ENCODE data around the gene EZH2. TPM values are rescaled to one million over a fixed set of nuclear protein-coding genes. Genes with fewer than 3 reads are reported as not detected.

The EZH2 gene
- total RNA-seq: 1 to 10 TPM; 1.0 to 3.7 (median 1.7) TPM

GRCh38 chr7:148884049-148884298 lies at the start of gene EZH2:
TSS of gene EZH2 (minus strand) at chr7:148884291. CDS start at chr7:148847298, 36,993 bp downstream.
- Histone ChIP-seq H3K27ac (peak within 1 kb of the TSS; percentile 87 to 96 (median 92)), H3K36me3 (no peaks in the 10 kb centered on the region), H3K4me3 (peak within 1 kb of the TSS; percentile 84 to 92 (median 86)), H3K9me3 (no peaks in the 10 kb centered on the region), H3K27me3 (peaks cover 0 to 3% (median 0%) of the 10 kb centered on the region in 3 donors), H3K4me1 (peaks cover 7 to 8% of the 10 kb centered on the region in 2 donors)
- in situ Hi-C loops (cut with MboI; ENCODE audit: low sequenced_read_pairs in 4 of 4) (no loop called here), intact Hi-C loops (cut with DNase I; ENCODE audit: low total_unique reads) (loop anchor here (1.0 to 10.0 kb wide), 8 partner anchors 57 to 1481 kb away; partner anchors contain the start of genes CUL1, PDIA4, REPIN1 and ZNF786)
- ATAC-seq (peak; percentile 47 to 51), DNase-seq (no peak)
- TF ChIP-seq CTCF (IDR thresholded peaks at IDR 0.05 in 4 of 5, conservative IDR thresholded peaks at IDR 0.05 in 1 of 5): no peak
- no peak for TF ChIP-seq POLR2A (IDR thresholded peaks at IDR 0.05)

DNA sequence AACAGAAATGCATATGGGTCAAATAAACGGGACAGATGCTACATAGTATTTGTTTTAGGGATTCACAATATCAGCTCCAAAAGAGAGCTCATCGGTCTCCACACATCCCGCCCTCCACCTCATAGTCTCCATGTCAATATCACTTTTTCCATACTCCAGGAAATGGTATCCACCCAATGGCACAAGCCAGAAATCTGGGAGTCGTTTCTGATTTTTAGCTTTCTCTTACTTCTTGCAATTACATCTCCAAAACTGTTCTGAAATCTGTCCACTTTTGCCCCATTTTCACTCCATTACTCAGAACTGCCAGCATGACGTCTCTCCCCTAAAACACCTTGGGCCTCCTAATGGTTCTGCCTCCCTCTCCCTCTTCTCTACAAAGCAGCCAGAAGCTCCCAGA lies 47.4 kb upstream of the EZH2 start:
- Histone ChIP-seq H3K4me3 (no peak overlapping the region), H3K4me1 (no peaks in the 10 kb centered on the region), H3K27ac (no peak overlapping the region), H3K27me3 (no peaks in the 10 kb centered on the region), H3K36me3 (no peaks in the 10 kb centered on the region), H3K9me3 (no peaks in the 10 kb centered on the region)
- in situ Hi-C loops (cut with MboI; ENCODE audit: low sequenced_read_pairs in 4 of 4): no loop called here
- TF ChIP-seq CTCF (IDR thresholded peaks at IDR 0.05 in 4 of 5, conservative IDR thresholded peaks at IDR 0.05 in 1 of 5): no peak
- DNase-seq: no peak
- ATAC-seq: no peak
- intact Hi-C loops (cut with DNase I; ENCODE audit: low total_unique reads): no loop called here

DNA sequence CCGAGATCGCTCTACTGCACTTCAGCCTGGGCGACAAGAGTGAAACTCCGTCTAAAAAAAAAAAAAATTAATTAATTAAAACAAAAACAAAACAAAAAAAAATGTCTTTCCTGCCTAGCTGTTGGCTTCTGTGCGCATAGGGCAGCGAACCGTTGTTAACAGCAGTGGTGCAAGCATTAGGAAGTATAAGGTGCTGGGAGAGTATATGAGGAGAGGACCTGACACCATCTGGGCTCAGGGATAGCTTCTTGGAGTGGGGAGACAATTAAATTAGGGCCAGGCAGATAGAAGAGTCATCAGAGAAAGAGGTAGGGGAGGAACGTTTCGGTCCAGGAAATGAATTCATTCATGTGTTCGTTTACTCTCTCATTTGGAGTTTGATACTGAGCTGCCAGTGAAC lies 46.2 kb upstream of the EZH2 start:
- no peaks in the 10 kb centered on the region for H3K4me1 ChIP-seq
- H3K27me3 ChIP-seq: no peaks in the 10 kb centered on the region
- ATAC-seq (no peak), DNase-seq (no peak)
- no peak overlapping the region for H3K4me3 ChIP-seq
- in situ Hi-C loops (cut with MboI; ENCODE audit: low sequenced_read_pairs in 4 of 4) (no loop called here), intact Hi-C loops (cut with DNase I; ENCODE audit: low total_unique reads) (no loop called here)
- H3K9me3 ChIP-seq: no peaks in the 10 kb centered on the region
- H3K27ac ChIP-seq: no peak overlapping the region
- TF ChIP-seq POLR2A (IDR thresholded peaks at IDR 0.05) (no peak), CTCF (IDR thresholded peaks at IDR 0.05 in 4 of 5, conservative IDR thresholded peaks at IDR 0.05 in 1 of 5) (no peak)
- no peaks in the 10 kb centered on the region for H3K36me3 ChIP-seq

DNA sequence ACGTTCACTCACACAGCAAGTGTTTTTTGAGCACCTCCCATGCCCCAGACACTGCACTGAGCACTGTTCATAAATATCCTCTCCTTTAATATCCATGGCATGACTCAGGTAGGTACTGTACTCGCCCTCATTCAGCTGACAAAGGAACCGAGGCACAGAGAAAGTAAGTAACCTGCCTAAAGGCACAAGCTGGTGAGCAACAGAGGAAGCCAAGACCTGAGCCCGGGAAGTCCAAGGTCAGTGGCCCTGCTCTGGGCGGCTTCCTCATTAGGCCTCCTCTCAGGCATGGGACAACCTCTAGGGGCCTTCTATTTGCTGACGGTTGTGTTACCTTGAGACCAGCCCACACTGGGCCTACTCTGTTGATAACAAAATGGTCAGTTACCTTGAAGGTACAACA lies 45.1 kb upstream of the EZH2 start:
- Histone ChIP-seq H3K9me3 (no peaks in the 10 kb centered on the region), H3K4me1 (no peaks in the 10 kb centered on the region), H3K27me3 (no peaks in the 10 kb centered on the region), H3K27ac (no peak overlapping the region), H3K4me3 (no peak overlapping the region), H3K36me3 (no peaks in the 10 kb centered on the region)
- in situ Hi-C loops (cut with MboI; ENCODE audit: low sequenced_read_pairs in 4 of 4) (no loop called here), intact Hi-C loops (cut with DNase I; ENCODE audit: low total_unique reads) (no loop called here)
- no peak for ATAC-seq
- TF ChIP-seq CTCF (IDR thresholded peaks at IDR 0.05 in 4 of 5, conservative IDR thresholded peaks at IDR 0.05 in 1 of 5) (no peak), POLR2A (IDR thresholded peaks at IDR 0.05) (no peak)
- DNase-seq: no peak
